ENCODE results near the gene NHERF1.

The NHERF1 gene

GRCh38 chr17:74786431-74787055 is 38.1 kb downstream of the NHERF1 start:
- TF ChIP-seq CTCF (IDR thresholded peaks at IDR 0.05; ENCODE audit: extremely low read depth, missing control alignments): no peak

DNA sequence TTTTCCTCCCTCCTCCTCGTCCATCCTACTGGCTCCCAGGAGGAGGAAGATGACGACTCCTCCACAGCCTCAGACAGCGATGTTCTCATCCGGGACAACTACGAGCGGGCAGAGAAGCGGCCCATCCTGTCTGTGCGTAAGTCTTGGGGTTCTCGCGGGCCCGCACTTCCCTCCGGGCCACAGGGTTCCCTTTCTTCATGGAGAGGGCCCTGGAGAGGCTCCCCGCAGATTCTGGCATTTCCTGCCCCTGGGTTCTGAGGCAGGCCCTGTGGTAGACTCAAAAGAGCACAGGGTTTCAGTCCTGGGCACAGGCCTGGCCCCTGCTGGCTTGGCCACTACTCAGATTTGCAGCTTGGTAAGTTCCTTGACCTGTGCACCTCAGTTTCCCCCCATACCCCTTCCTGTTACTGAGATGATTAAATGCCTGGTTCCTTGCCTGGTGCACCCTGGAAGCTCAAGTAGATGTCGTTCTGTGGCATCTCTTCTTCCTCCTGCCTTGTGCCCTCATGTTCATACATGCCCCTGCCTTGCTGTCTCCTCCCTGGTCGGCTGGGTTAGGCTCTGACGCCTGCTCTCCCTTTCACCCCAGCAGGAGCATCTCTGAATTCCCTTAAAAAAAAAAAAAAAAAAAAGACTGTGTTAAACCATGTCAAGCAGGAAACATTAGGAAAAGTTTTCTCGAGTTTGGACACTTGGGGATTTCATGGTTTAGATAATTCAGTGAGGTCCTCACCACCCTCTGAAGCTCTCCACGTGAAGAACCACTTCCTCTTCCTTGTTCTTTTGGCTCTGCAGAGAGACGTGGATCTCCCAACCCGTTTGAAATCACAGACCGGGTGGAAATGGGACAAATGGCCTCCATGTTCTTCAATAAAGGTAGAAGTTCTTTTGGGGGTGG is 42.0 kb downstream of the NHERF1 start:
- DNase-seq (ENCODE audit: low spot score): no peak
- no peak for TF ChIP-seq CTCF (IDR thresholded peaks at IDR 0.05; ENCODE audit: extremely low read depth, missing control alignments)

More at GRCh38 chr17:74786431-74787055, 38.1 kb downstream of the NHERF1 start:
- no peak for DNase-seq (ENCODE audit: low spot score)

- TF ChIP-seq CTCF (IDR thresholded peaks at IDR 0.05; ENCODE audit: extremely low read depth, missing control alignments): no peak
- no peak for DNase-seq (ENCODE audit: low spot score)
Observed at GRCh38 chr17:74792586-74793105, 44.2 kb downstream of the NHERF1 start.

- DNase-seq (ENCODE audit: low spot score): no peak
- TF ChIP-seq CTCF (IDR thresholded peaks at IDR 0.05; ENCODE audit: extremely low read depth, missing control alignments): no peak
Observed at GRCh38 chr17:74795327-74796020, 47.0 kb downstream of the NHERF1 start.

DNA sequence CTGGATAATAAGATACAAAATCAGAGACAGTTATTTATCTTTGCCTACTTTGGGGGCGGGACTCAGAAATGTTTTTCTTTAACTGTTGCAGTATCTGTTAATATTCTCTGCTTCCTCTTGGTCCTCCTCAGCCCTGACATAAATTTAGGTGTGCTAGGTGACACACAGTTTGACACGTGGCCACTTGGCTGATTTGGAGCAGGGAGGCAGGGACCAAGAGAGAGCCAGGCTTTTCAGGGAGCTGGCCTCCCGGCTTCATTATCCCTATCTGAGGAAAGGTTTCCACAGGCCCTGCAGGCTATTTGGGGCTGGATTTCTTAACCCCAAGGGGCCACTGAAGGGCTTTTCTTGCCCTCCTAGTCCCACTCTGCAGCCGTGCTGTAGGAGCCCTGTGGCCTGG is 47.8 kb downstream of the NHERF1 start:
- DNase-seq (ENCODE audit: low spot score): no peak
- no peak for TF ChIP-seq CTCF (IDR thresholded peaks at IDR 0.05; ENCODE audit: extremely low read depth, missing control alignments)

GRCh38 chr17:74796866-74797265 is 48.4 kb downstream of the NHERF1 start:
- TF ChIP-seq CTCF (IDR thresholded peaks at IDR 0.05; ENCODE audit: extremely low read depth, missing control alignments): no peak
- DNase-seq (ENCODE audit: low spot score): no peak
